H1 (cell line): ENCODE measurements around the gene DCTN1. TPM values are rescaled to one million over a fixed set of nuclear protein-coding genes. Genes with fewer than 3 reads are reported as not detected.

Experiments
- CTCF ChIA-PET: fragments of 300-600 bp; sonication (Branson Sonifier 250); formaldehyde crosslinking; loops from one replicate; lab custom pipeline; 2021; ENCODE audit not compliant: partially characterized antibody; lab: Charles Lee
- POLR2A ChIA-PET: fragments of 300-600 bp; sonication (Branson Sonifier 250); formaldehyde crosslinking; loops from one replicate; lab custom pipeline; 2021; ENCODE audit warnings: inconsistent platforms; ENCODE audit not compliant: partially characterized antibody; lab: Charles Lee
- DNase-seq, 2 experiments: peaks; one replicate each; pipeline versions ENCODE4 v3.0.0 to v3.0.0-alpha.2; 2010 to 2022; ENCODE audit warnings: low spot score in 2 of 2, low read depth in 1 of 2, mixed read lengths in 1 of 2
- FAIRE-seq: peaks from 2 replicates; lab custom pipeline; 2011; peaks lifted over from hg19 to GRCh38; lab: Jason Lieb, UNC
- H2AFZ ChIP-seq: 2 replicates; pipeline ENCODE4 v1.8.1; 2012; ENCODE audit warnings: low read length, inconsistent platforms
- H2AK5ac ChIP-seq: 2 replicates; pipeline ENCODE4 v1.6.1; 2013; ENCODE audit warnings: low read depth, low read length
- H2BK120ac ChIP-seq: replicated peaks from 2 replicates; pipeline ENCODE3; 2013; ENCODE audit warnings: low read depth, low read length, inconsistent platforms
- H2BK12ac ChIP-seq: 2 replicates; pipeline ENCODE4 v1.6.1; 2013; ENCODE audit warnings: low read depth, low read length
- H2BK15ac ChIP-seq: 2 replicates; pipeline ENCODE4 v1.6.1; 2013; ENCODE audit warnings: low read length
- H2BK20ac ChIP-seq: 2 replicates; pipeline ENCODE4 v1.6.1; 2013; ENCODE audit warnings: low read length
- H2BK5ac ChIP-seq: 2 replicates; pipeline ENCODE4 v1.6.1; 2013; ENCODE audit warnings: low read depth, low read length
- H3K14ac ChIP-seq: 2 replicates; pipeline ENCODE4 v1.6.1; 2013; ENCODE audit warnings: inconsistent platforms; ENCODE audit not compliant: insufficient read length
- H3K18ac ChIP-seq: 2 replicates; pipeline ENCODE4 v1.6.1; 2013; ENCODE audit warnings: low read length; ENCODE audit errors: extremely low read depth
- H3K23ac ChIP-seq: 2 replicates; pipeline ENCODE4 v1.6.1; 2013; ENCODE audit warnings: inconsistent platforms; ENCODE audit not compliant: insufficient read length
- H3K23me2 ChIP-seq: 2 replicates; pipeline ENCODE4 v1.6.1; 2013; ENCODE audit warnings: low read depth, low read length
- H3K27ac ChIP-seq: 2 replicates; pipeline ENCODE4 v1.6.1; 2011; ENCODE audit warnings: low read depth, low read length, inconsistent platforms
- H3K27me3 ChIP-seq, 4 experiments: replicated peaks in 1 of 4; 1 replicate in 1 of 4; 2 replicates in 3 of 4; pipeline versions ENCODE4 v1.6.1 to v1.8.1; 2011 to 2013; ENCODE audit warnings: low read length in 3 of 4, mild to moderate bottlenecking in 3 of 4, inconsistent platforms in 2 of 4, mixed read lengths in 2 of 4, moderate library complexity in 1 of 4; ENCODE audit not compliant: control insufficient read depth in 3 of 4, insufficient read depth in 3 of 4; ENCODE audit errors: extremely low read depth in 1 of 4
- H3K36me3 ChIP-seq, 4 experiments: 2 replicates each; pipeline versions ENCODE4 v1.6.1 to v1.8.1; 2011 to 2013; ENCODE audit warnings: mild to moderate bottlenecking in 4 of 4, low read length in 3 of 4, moderate library complexity in 2 of 4, control low read depth in 1 of 4, inconsistent platforms in 1 of 4; ENCODE audit not compliant: insufficient read depth in 4 of 4, control insufficient read depth in 2 of 4
- H3K4ac ChIP-seq: replicated peaks from 2 replicates; pipeline ENCODE3; 2013; ENCODE audit warnings: low read length, low read depth, mixed read lengths, inconsistent platforms; ENCODE audit not compliant: insufficient read length
- H3K4me1 ChIP-seq, 4 experiments: replicated peaks in 1 of 4; 1 replicate in 1 of 4; 2 replicates in 3 of 4; pipeline versions ENCODE4 v1.6.1 to v1.8.1; 2011 to 2013; ENCODE audit warnings: low read length in 3 of 4, inconsistent platforms in 2 of 4, mixed read lengths in 1 of 4; ENCODE audit not compliant: insufficient read depth in 4 of 4, control insufficient read depth in 3 of 4
- H3K4me2 ChIP-seq, 2 experiments: 2 replicates each; pipeline versions ENCODE4 v1.6.1 to v1.8.1; 2011 to 2013; ENCODE audit warnings: low read depth in 2 of 2, low read length in 2 of 2, control low read depth in 1 of 2, inconsistent platforms in 1 of 2, mild to moderate bottlenecking in 1 of 2; ENCODE audit not compliant: insufficient read depth in 1 of 2
- H3K4me3 ChIP-seq, 4 experiments: fragments of 200-600, 300-600 bp in 1 of 4; sonication (generic), shearing (Covaris generic), sonication (Bioruptor Twin) in 1 of 4; 2 replicates each; pipeline versions ENCODE4 v1.5.1 to v1.8.1; 2011 to 2016; ENCODE audit warnings: low read length in 4 of 4, low read depth in 3 of 4, control low read depth in 2 of 4, inconsistent platforms in 2 of 4, mild to moderate bottlenecking in 2 of 4, mixed read lengths in 1 of 4, moderate library complexity in 1 of 4; ENCODE audit not compliant: insufficient read depth in 2 of 4; ENCODE audit errors: extremely low read depth in 1 of 4
- H3K56ac ChIP-seq: replicated peaks from 2 replicates; pipeline ENCODE3; 2013; ENCODE audit warnings: low read depth, mild to moderate bottlenecking, mixed read lengths, low read length, inconsistent platforms; ENCODE audit not compliant: insufficient read length
- H3K79me1 ChIP-seq: 2 replicates; pipeline ENCODE4 v1.6.1; 2013; ENCODE audit warnings: low read depth, low read length, control low read depth
- H3K79me2 ChIP-seq, 2 experiments: 2 replicates each; pipeline versions ENCODE4 v1.6.1 to v1.8.1; 2012 to 2013; ENCODE audit warnings: low read length in 2 of 2, mild to moderate bottlenecking in 2 of 2, inconsistent platforms in 1 of 2; ENCODE audit not compliant: insufficient read depth in 2 of 2, control insufficient read depth in 1 of 2
- H3K9ac ChIP-seq, 4 experiments: replicated peaks in 1 of 4; 1 replicate in 1 of 4; 2 replicates in 3 of 4; pipeline versions ENCODE4 v1.6.1 to v1.8.1; 2011 to 2013; ENCODE audit warnings: low read depth in 3 of 4, low read length in 3 of 4, control low read depth in 2 of 4, mild to moderate bottlenecking in 2 of 4, moderate library complexity in 2 of 4, inconsistent platforms in 1 of 4; ENCODE audit errors: extremely low read depth in 1 of 4
- H3K9me3 ChIP-seq, 2 experiments: 2 replicates each; pipeline versions ENCODE4 v1.6.1 to v1.8.1; 2012 to 2013; ENCODE audit warnings: mild to moderate bottlenecking in 2 of 2, moderate library complexity in 2 of 2, control low read depth in 1 of 2, inconsistent platforms in 1 of 2, low read depth in 1 of 2, low read length in 1 of 2, mixed read lengths in 1 of 2; ENCODE audit not compliant: insufficient read depth in 2 of 2
- H4K20me1 ChIP-seq, 2 experiments: replicated peaks in 1 of 2; 2 replicates each; pipeline versions ENCODE3 to v1.8.1; 2011 to 2013; ENCODE audit warnings: inconsistent platforms in 2 of 2, low read length in 2 of 2, mild to moderate bottlenecking in 1 of 2; ENCODE audit not compliant: insufficient read depth in 2 of 2, control insufficient read depth in 1 of 2
- H4K5ac ChIP-seq: 2 replicates; pipeline ENCODE4 v1.6.1; 2013; ENCODE audit warnings: low read length, low read depth, mixed read lengths, inconsistent platforms; ENCODE audit not compliant: insufficient read length
- H4K8ac ChIP-seq: 2 replicates; pipeline ENCODE4 v1.8.0; 2013; ENCODE audit warnings: mild to moderate bottlenecking, moderate library complexity, low read length, inconsistent platforms; ENCODE audit not compliant: insufficient read depth; ENCODE audit errors: extremely low read depth
- H4K91ac ChIP-seq: replicated peaks from 2 replicates; pipeline ENCODE3; 2013; ENCODE audit warnings: low read length, mixed read lengths, inconsistent platforms; ENCODE audit not compliant: insufficient read length
- BRCA1 ChIP-seq: IDR thresholded peaks from 2 replicates; pipeline ENCODE4 v1.6.1; 2012; ENCODE audit warnings: low read depth, low read length, improper control_type of control experiment
- POU5F1 ChIP-seq: IDR thresholded peaks from 2 replicates; pipeline ENCODE4 v1.6.1; 2011; ENCODE audit warnings: low read depth, mild to moderate bottlenecking, low read length, moderate library complexity
- RFX5 ChIP-seq: IDR thresholded peaks from 2 replicates; pipeline ENCODE4 v1.6.1; 2011; ENCODE audit warnings: low read depth, low read length, improper control_type of control experiment, borderline replicate concordance
- WGBS, 2 experiments: shearing (Covaris generic) in 1 of 2; methylation state at CpG; one replicate each; pipeline versions ENCODE4 v1.1.6 to v1.1.7; 2013 to 2015; ENCODE audit warnings: low lambda C conversion rate in 2 of 2, mixed read lengths in 2 of 2, inconsistent platforms in 1 of 2, low coverage in 1 of 2, missing lambda C conversion rate in 1 of 2; ENCODE audit not compliant: insufficient replicate concordance in 2 of 2, insufficient coverage in 1 of 2, insufficient read length in 1 of 2; ENCODE audit errors: extremely low coverage in 1 of 2, missing lambda C conversion rate in 1 of 2; 5-methylcytosine and 5-hydroxymethylcytosine counted together
- polyA plus RNA-seq, 7 experiments: library from polyadenylated mRNA; depleted of rRNA in 3 of 7; stranded (reverse) in 5 of 7; unstranded in 2 of 7; fragments of >200 nt in 5 of 7; fragments of 200-250 nt in 2 of 7; gene quantifications; 1 replicate in 5 of 7; 2 replicates in 1 of 7; 4 replicates in 1 of 7; pipeline versions ENCODE4 v1.2.1 to v1.2.3, GENCODE V29; 2011 to 2013; ENCODE audit warnings: missing spikeins in 2 of 7, mixed read lengths in 2 of 7
- total RNA-seq: library from RNA; stranded (reverse); fragmentation: NEBNext Ultra II Directional; extraction: Animal tissue kit (Norgen Biotek cat#: 25700); gene quantifications from 2 replicates; pipeline ENCODE4 v1.2.1, GENCODE V29; 2021

DCTN1 gene
- total and polyA plus RNA-seq, 2 of the 8 experiments (the other 6 are each of a cell fraction or from before 2014, with no cell fraction given) = 105 to 162 TPM

- ChIA-PET POLR2A (interaction anchor here (2.2 kb wide), 1 partner anchor 8 kb away, joined by 14 read pairs; no protein-coding TSS in a partner anchor), CTCF (interaction anchor here (1.6 to 1.8 kb wide), 2 partner anchors 15 to 48 kb away, joined by 5 to 6 read pairs; no protein-coding TSS in a partner anchor)
- Histone ChIP-seq H3K18ac (no peak overlapping the region), H3K79me1 (peaks cover 28% of the 10 kb centered on the region), H3K27me3 (no peaks in the 10 kb centered on the region), H2BK120ac (no peak overlapping the region), H2BK15ac (no peak overlapping the region), H4K20me1 (peaks cover 12 to 20% of the 10 kb centered on the region in 2 experiments), H3K23me2 (no peaks in the 10 kb centered on the region), H3K9ac (no peak overlapping the region), H3K14ac (no peak overlapping the region), H2BK5ac (no peak overlapping the region), H3K9me3 (no peaks in the 10 kb centered on the region), H4K8ac (no peak overlapping the region), H2AK5ac (no peak overlapping the region), H3K4ac (no peak overlapping the region), H3K23ac (no peak overlapping the region), H3K36me3 (peaks cover 0 to 5% (median 2%) of the 10 kb centered on the region in 4 experiments; a peak in 4 of 8 replicates), H4K91ac (no peak overlapping the region), H3K4me1 (peaks cover 0 to 9% (median 7%) of the 10 kb centered on the region in 4 experiments; a peak in 6 of 7 replicates), H2BK20ac (no peak overlapping the region), H3K4me2 (no peak overlapping the region), H3K4me3 (no peak overlapping the region), H3K56ac (no peak overlapping the region), H4K5ac (no peak overlapping the region), H2AFZ (no peak overlapping the region), H3K27ac (no peak overlapping the region), H3K79me2 (peaks cover 4 to 80% of the 10 kb centered on the region in 2 experiments), H2BK12ac (no peak overlapping the region)
- TF ChIP-seq RFX5 = no peak
- TF ChIP-seq BRCA1 = no peak
- no peak for TF ChIP-seq POU5F1
- no peak for FAIRE-seq
- WGBS, 2 experiments = 86% methylated on average over 1 of the region's 1 CpG; no CpG with 5 or more reads in 1 of the 2 experiments
- DNase-seq = no peak
Observed at GRCh38 chr2:74383254-74383653, 3.1 kb upstream of the DCTN1 start.
